H9 (cell line): ENCODE results near the gene NACAD. TPM values are rescaled to one million over a fixed set of nuclear protein-coding genes. Genes with fewer than 3 reads are reported as not detected.

Experiments used
- DNase-seq: peaks from one replicate; pipeline ENCODE4 v3.0.0-alpha.2; 2017
- H2AFZ ChIP-seq: one replicate; pipeline ENCODE4 v1.6.1; 2013; ENCODE audit warnings: mild to moderate bottlenecking, low read length, control low read depth, moderate library complexity
- H2AK5ac ChIP-seq: 2 replicates; pipeline ENCODE4 v1.6.1; 2013; ENCODE audit warnings: low read length, control low read depth, mixed read lengths; ENCODE audit not compliant: insufficient read length
- H2BK120ac ChIP-seq: one replicate; pipeline ENCODE4 v1.6.1; 2013; ENCODE audit warnings: low read depth, mild to moderate bottlenecking, low read length, control low read depth, inconsistent platforms; ENCODE audit not compliant: poor library complexity, severe bottlenecking
- H2BK12ac ChIP-seq: 2 replicates; pipeline ENCODE4 v1.6.1; 2013; ENCODE audit warnings: low read length, control low read depth, mixed read lengths, low read depth; ENCODE audit not compliant: insufficient read length
- H2BK15ac ChIP-seq: 2 replicates; pipeline ENCODE4 v1.6.1; 2013; ENCODE audit warnings: low read depth, low read length, control low read depth
- H2BK20ac ChIP-seq: one replicate; pipeline ENCODE4 v1.6.1; 2013; ENCODE audit warnings: low read depth, mild to moderate bottlenecking, low read length, control low read depth, inconsistent platforms; ENCODE audit not compliant: poor library complexity, severe bottlenecking
- H2BK5ac ChIP-seq: 2 replicates; pipeline ENCODE4 v1.6.1; 2013; ENCODE audit warnings: low read length, control low read depth, mixed read lengths; ENCODE audit not compliant: insufficient read length
- H3K14ac ChIP-seq: 2 replicates; pipeline ENCODE4 v1.6.1; 2013; ENCODE audit warnings: low read length, control low read depth; ENCODE audit not compliant: insufficient read depth
- H3K18ac ChIP-seq: 2 replicates; pipeline ENCODE4 v1.6.1; 2013; ENCODE audit warnings: low read depth, mild to moderate bottlenecking, mixed read lengths, low read length, control low read depth; ENCODE audit not compliant: insufficient read length
- H3K23ac ChIP-seq: 2 replicates; pipeline ENCODE4 v1.6.1; 2013; ENCODE audit warnings: low read length, control low read depth, mixed read lengths, low read depth; ENCODE audit not compliant: insufficient read length
- H3K23me2 ChIP-seq: 2 replicates; pipeline ENCODE4 v1.6.1; 2013; ENCODE audit warnings: low read depth, mild to moderate bottlenecking, mixed read lengths, low read length, control low read depth; ENCODE audit not compliant: insufficient read length, poor library complexity, severe bottlenecking
- H3K27ac ChIP-seq: 2 replicates; pipeline ENCODE4 v1.5.1; 2013; ENCODE audit warnings: low read length, control low read depth, mixed read lengths, low read depth; ENCODE audit not compliant: insufficient read length
- H3K27me3 ChIP-seq: 2 replicates; pipeline ENCODE4 v1.6.1; 2013; ENCODE audit warnings: low read length, control low read depth, inconsistent platforms; ENCODE audit not compliant: insufficient read depth
- H3K4ac ChIP-seq: 2 replicates; pipeline ENCODE4 v1.6.1; 2013; ENCODE audit warnings: low read depth, mild to moderate bottlenecking, control low read depth, inconsistent platforms, low read length, moderate library complexity
- H3K4me1 ChIP-seq: 2 replicates; pipeline ENCODE4 v1.6.1; 2013; ENCODE audit warnings: low read length, control low read depth, inconsistent platforms; ENCODE audit not compliant: insufficient read depth
- H3K4me2 ChIP-seq: 2 replicates; pipeline ENCODE4 v1.6.1; 2013; ENCODE audit warnings: low read length, control low read depth, mixed read lengths; ENCODE audit not compliant: insufficient read length, insufficient read depth
- H3K56ac ChIP-seq: 2 replicates; pipeline ENCODE4 v1.6.1; 2013; ENCODE audit warnings: low read depth, mild to moderate bottlenecking, mixed read lengths, low read length, control low read depth; ENCODE audit not compliant: insufficient read length
- H3K79me1 ChIP-seq: 2 replicates; pipeline ENCODE4 v1.6.1; 2013; ENCODE audit warnings: low read depth, mild to moderate bottlenecking, moderate library complexity, low read length, control low read depth, inconsistent platforms; ENCODE audit not compliant: insufficient read depth, poor library complexity, severe bottlenecking
- H3K79me2 ChIP-seq: 2 replicates; pipeline ENCODE4 v1.6.1; 2013; ENCODE audit warnings: low read length, control low read depth, inconsistent platforms; ENCODE audit not compliant: insufficient read depth
- H3K9ac ChIP-seq: 2 replicates; pipeline ENCODE4 v1.6.1; 2013; ENCODE audit warnings: low read length, control low read depth, mixed read lengths; ENCODE audit not compliant: insufficient read length; ENCODE audit errors: extremely low read depth
- H3K9me3 ChIP-seq: one replicate; pipeline ENCODE4 v1.6.1; 2013; ENCODE audit warnings: low read depth, low read length, inconsistent platforms; ENCODE audit not compliant: control insufficient read depth
- H3T11ph ChIP-seq: one replicate; pipeline ENCODE4 v1.6.1; 2013; ENCODE audit warnings: mild to moderate bottlenecking, low read length, control low read depth, inconsistent platforms
- H4K20me1 ChIP-seq: one replicate; pipeline ENCODE4 v1.6.1; 2013; ENCODE audit not compliant: control insufficient read depth, insufficient read length, insufficient read depth
- H4K5ac ChIP-seq: 2 replicates; pipeline ENCODE4 v1.6.1; 2013; ENCODE audit warnings: low read depth, mild to moderate bottlenecking, mixed read lengths, low read length, control low read depth; ENCODE audit not compliant: insufficient read length
- H4K8ac ChIP-seq: replicated peaks from 2 replicates; pipeline ENCODE4 v1.6.1; 2013; ENCODE audit warnings: low read length, control low read depth, mixed read lengths, low read depth; ENCODE audit not compliant: insufficient read length
- H4K91ac ChIP-seq: 2 replicates; pipeline ENCODE4 v1.6.1; 2013; ENCODE audit warnings: low read depth, mild to moderate bottlenecking, moderate library complexity, mixed read lengths, low read length, control low read depth; ENCODE audit not compliant: insufficient read length
- H3K27ac Mint-ChIP-seq, 3 experiments: 2 replicates in 2 of 3; 3 replicates in 1 of 3; pipeline ENCODE4 v1.8.0; 2020 to 2021; ENCODE audit warnings: mixed read lengths in 3 of 3, mild to moderate bottlenecking in 1 of 3, moderate library complexity in 1 of 3
- H3K27me3 Mint-ChIP-seq: 2 replicates; pipeline ENCODE4 v1.8.0; 2021; ENCODE audit warnings: low read depth, mild to moderate bottlenecking, moderate library complexity, mixed read lengths
- H3K36me3 Mint-ChIP-seq, 3 experiments: 2 replicates in 2 of 3; 3 replicates in 1 of 3; pipeline ENCODE4 v1.8.0; 2020 to 2021; ENCODE audit warnings: low read depth in 3 of 3, mixed read lengths in 3 of 3; ENCODE audit not compliant: insufficient read depth in 1 of 3
- H3K4me1 Mint-ChIP-seq, 2 experiments: 2 replicates each; pipeline ENCODE4 v1.8.0; 2020; ENCODE audit warnings: mixed read lengths in 2 of 2
- H3K4me3 Mint-ChIP-seq, 2 experiments: 2 replicates in 1 of 2; 3 replicates in 1 of 2; pipeline ENCODE4 v1.8.0; 2020 to 2021; ENCODE audit warnings: mild to moderate bottlenecking in 2 of 2, mixed read lengths in 2 of 2, moderate library complexity in 1 of 2
- H3K9me3 Mint-ChIP-seq, 2 experiments: 2 replicates in 1 of 2; 3 replicates in 1 of 2; pipeline ENCODE4 v1.8.0; 2020; ENCODE audit warnings: mild to moderate bottlenecking in 2 of 2, mixed read lengths in 2 of 2, moderate library complexity in 1 of 2
- WGBS: extraction: QIAGEN DNeasy Blood & Tissue Kit; methylation state at CpG from one replicate; pipeline ENCODE4 v1.1.7; 2013; ENCODE audit warnings: missing lambda C conversion rate, low lambda C conversion rate, mixed read lengths; ENCODE audit not compliant: insufficient read length; ENCODE audit errors: extremely low coverage; 5-methylcytosine and 5-hydroxymethylcytosine counted together
- total RNA-seq: library from RNA; stranded (reverse); gene quantifications from 2 replicates; pipeline ENCODE4 v1.2.1, GENCODE V29; 2021
- TF ChIP-seq, protein P1 (sequence below): fragments of 200-600 bp; sonication (generic); conservative IDR thresholded peaks from 3 replicates; pipeline ENCODE4 v1.8.0; 2021; ENCODE audit warnings: antibody characterized with exemption, mild to moderate bottlenecking

The NACAD gene
- total RNA-seq, 1 experiment from 2014 or later, result 8.0 TPM

DNA sequence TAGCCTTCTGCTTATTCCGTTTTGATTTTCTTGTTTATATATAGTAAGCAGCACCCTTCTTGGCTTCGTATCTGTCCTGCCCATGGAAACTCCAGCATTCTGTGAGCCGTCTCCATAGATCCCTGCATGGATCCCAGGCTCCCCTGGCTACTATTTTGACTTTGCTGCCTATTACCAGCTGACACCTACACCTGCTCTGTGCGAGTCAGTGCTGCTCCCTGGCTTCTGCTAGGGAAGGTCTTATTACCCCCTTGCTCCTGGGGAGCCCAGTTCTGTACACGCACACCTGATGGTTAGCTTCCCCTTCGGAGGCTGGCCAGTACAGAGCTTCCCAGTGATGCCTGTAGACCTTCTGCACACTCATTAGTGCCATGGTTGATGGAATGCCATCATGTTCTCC is 35.4 kb downstream of the NACAD start:
- Histone ChIP-seq H3K27ac (no peak overlapping the region), H3K79me2 (peaks cover 1% of the 10 kb centered on the region; the same call in 1 of the 2 replicates), H3K27me3 (no peaks in the 10 kb centered on the region), H3K79me1 (no peaks in the 10 kb centered on the region), H2BK12ac (no peak overlapping the region), H4K20me1 (no peaks in the 10 kb centered on the region), H2AK5ac (no peak overlapping the region), H3T11ph (no peak overlapping the region), H3K9me3 (no peaks in the 10 kb centered on the region), H3K4me2 (no peak overlapping the region), H2BK120ac (no peak overlapping the region), H3K14ac (no peak overlapping the region), H3K4me1 (no peaks in the 10 kb centered on the region), H3K23me2 (no peaks in the 10 kb centered on the region), H2BK20ac (no peak overlapping the region), H3K4ac (no peak overlapping the region), H4K5ac (no peak overlapping the region), H4K8ac (no peak overlapping the region), H3K23ac (no peak overlapping the region), H3K18ac (no peak overlapping the region), H2BK5ac (no peak overlapping the region), H2AFZ (no peak overlapping the region), H3K9ac (no peak overlapping the region), H2BK15ac (no peak overlapping the region), H3K56ac (no peak overlapping the region), H4K91ac (no peak overlapping the region)
- Mint-ChIP-seq H3K4me3 (no peak overlapping the region), H3K27ac (peak overlapping the region in 1 of 3 experiments; percentile 13; a peak in 1 of 7 replicates), H3K27me3 (no peaks in the 10 kb centered on the region), H3K36me3 (no peaks in the 10 kb centered on the region; a peak in 1 of 7 replicates), H3K9me3 (no peaks in the 10 kb centered on the region), H3K4me1 (no peaks in the 10 kb centered on the region)
- no CpG with 5 or more reads among the region's 6 CpGs for WGBS
- TF ChIP-seq, protein P1, sequence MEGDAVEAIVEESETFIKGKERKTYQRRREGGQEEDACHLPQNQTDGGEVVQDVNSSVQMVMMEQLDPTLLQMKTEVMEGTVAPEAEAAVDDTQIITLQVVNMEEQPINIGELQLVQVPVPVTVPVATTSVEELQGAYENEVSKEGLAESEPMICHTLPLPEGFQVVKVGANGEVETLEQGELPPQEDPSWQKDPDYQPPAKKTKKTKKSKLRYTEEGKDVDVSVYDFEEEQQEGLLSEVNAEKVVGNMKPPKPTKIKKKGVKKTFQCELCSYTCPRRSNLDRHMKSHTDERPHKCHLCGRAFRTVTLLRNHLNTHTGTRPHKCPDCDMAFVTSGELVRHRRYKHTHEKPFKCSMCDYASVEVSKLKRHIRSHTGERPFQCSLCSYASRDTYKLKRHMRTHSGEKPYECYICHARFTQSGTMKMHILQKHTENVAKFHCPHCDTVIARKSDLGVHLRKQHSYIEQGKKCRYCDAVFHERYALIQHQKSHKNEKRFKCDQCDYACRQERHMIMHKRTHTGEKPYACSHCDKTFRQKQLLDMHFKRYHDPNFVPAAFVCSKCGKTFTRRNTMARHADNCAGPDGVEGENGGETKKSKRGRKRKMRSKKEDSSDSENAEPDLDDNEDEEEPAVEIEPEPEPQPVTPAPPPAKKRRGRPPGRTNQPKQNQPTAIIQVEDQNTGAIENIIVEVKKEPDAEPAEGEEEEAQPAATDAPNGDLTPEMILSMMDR, result no peak
- DNase-seq, result no peak
